ENCODE measurements around the gene GRIK2.

GRIK2 gene

DNA sequence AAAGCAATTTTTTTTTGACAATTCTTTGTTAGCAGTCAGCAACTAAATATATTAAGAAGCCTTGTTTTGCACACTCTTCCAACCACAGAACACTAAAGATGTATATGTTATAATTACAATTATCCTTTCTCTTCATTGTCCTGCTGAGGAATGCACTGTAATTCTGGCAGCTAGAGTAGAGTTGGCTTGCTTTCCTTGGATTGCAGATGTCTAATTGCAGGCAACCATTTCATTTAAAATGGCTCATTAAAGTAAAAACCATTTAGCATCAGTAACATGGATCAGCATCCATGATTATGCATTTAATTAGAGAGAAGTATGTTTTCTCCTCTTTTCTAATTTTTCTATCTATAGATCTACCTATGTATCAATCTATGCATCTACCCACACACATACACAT, 335.4 kb downstream of the GRIK2 start:
- no peak for DNase-seq

DNA sequence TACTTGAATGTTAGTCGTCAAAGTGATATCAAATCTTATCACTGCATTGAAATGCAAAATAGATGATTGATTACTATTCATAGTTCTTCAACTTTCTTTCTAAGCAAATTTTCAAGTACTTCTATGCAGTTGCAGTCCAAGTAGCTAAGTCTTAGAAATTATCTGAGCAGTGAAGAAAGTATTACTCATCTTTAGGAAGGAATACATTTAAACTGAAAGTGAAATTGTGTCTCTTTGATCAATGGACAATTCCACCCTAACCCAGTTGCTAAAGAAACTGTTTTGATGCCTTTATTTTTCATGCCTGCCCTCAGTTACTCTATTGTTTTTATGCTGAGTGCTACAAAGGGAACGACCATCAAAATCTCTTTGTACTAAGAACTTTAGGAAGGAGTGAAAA, 337.4 kb downstream of the GRIK2 start:
- no peak for DNase-seq

DNA sequence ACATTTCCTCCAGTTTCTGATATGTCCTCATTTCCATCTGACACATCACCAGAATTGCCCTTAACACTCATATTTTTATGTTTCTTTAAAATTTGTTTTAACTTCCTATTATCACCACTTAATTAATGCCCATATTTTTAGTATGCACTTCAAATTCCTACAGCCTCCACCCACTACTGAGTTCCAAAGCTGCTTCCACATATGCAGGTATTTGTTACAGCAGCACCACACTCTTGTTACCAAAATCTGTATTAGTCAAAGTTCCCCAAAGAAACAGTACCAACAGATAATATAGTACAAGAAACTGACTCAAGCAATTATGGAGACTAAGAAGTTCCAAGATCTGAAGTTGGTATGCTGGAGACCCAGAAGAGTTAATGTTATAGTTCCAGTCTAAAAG, 340.4 kb downstream of the GRIK2 start:
- no peak for DNase-seq

DNA sequence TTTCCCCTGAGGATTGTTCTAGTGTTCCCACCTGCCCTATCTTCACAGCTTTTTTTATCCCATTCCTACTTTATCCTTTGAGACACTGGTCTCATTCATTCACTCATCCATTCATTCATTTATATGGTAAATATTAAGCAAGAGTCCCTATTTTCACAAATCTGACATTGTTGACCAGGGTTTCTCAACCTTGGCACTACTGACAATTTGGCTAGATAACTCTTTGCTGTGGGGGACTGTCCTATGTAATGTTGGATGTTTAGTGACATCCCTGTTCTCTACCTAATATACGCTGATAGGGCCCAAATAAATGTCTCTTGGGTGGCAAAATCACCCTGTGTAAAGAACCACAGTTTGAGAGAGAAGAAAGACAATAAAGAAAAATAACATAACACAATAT, 345.0 kb downstream of the GRIK2 start:
- no peak for DNase-seq

DNA sequence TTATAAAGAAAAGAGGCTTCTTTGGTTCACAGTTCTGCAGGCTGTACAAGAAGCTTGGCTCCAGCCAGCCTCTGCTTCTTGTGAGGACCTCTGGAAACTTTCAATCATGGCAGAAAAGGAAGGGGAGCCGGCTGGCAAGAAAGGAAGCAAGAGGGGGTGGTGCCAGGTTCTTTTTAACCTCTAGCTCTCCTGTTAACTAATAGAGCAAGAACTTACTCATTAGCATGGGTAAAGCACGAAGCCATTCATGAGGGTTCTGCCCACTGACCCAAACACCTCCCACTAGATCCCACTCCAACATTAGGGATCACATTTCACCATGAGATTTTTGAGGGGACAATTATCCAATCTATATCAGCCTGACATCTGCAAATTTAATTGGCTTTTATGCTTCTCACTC, 347.1 kb downstream of the GRIK2 start:
- no peak for DNase-seq

DNA sequence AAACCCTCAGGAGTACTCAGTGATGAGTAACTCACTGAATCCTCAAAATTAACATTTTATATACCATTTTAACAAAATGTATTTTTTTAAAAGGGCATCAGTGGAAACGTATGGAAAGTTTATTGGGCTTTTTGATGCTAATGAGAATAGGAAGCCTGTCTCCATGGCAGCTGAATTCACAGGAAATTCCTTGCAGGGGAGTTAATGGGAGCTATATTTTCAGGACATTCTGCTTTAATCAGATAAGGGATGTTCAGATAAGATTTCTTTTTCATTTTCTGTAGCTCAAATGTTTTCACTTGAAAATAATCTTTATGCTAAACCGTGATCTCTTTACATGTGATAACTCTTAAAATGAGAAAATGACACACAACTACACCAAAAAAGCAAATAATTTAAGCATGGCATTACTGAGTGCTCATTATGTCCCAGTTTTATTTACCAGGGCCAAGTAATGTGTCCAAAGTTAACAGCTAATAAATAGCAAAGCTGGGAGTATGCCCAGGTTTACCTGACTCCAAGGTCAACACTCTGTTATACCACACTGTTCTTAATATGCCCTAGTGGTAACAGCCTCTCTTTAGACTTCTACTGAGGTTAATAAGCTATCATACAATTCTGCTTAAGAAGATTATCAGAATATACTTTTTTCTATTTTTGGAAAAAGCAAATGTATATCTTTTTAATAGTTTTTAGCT, 348.1 kb downstream of the GRIK2 start:
- no peak for DNase-seq

DNA sequence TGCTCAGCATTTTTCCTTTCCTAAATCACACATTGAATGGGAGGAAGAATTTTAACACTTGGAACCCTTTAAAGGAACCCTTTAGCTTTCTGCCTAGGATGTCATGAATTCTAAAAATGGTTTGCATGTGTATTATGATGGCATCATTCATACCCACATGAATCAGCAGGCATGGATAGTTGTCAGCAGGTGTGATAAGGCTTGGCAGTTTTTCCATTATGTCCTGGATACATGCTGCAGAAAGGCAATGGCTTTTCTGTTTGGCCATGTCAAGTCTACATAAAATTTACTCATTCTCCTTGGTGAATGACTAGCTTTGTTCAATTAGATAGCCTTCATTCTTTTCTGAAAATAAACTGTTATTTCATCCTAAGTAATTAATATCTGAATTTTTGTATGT, 353.7 kb downstream of the GRIK2 start:
- DNase-seq: no peak

DNA sequence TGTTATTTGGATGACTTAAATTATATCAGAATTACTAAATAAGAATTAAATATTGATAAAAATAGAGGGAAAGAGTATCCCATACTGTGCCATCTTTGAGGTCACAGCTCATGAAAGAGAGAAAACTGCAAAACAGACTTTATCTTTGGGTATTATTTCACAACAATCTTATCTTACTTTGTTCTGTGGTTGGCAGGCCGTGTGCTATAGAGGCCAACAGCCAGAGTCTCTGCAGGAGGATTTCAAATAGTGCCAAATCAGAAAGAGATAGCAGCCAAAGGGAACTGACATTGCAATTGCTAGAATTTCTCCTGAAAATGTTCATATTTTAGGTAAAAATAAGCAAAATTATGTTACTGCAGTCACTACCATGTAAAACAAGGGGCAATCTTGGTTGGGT, 354.2 kb downstream of the GRIK2 start:
- DNase-seq: no peak

DNA sequence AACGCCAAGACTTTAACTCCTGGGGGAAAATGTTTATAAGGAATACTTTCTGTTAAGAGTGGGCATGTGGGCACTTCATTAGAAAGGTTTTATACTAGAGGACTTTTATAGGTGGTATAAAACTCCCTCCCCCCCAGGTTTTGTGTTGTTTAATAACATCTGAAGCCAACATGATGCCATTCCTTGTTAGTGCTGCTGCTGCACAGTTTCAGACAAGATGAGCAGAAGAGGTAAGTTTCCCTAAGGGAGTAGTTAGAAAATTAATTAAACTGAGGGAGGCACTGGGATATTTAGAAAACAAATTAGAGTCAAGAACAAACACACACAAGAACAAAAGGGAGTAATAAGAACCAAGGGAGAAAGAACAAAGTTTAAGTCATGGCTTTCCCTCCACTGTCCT, 362.4 kb downstream of the GRIK2 start:
- no peak for DNase-seq

DNA sequence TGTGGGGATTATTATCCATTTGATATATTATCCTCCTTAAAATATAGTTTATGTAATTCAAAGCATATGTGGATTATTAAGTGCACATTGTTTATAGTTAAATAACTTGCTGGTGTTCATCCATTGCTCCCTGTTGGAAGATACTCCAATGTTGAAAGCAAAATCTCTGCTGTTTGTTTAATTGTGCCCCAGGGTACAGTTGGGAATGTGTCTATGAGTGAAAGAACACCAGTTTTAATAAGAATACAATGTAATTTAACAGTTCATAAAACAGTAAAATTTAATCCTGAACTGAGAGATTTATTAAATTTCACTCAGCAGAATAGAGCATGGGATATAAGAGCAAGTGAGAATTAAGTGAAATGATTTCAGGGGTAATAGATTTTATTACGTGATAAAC, 364.9 kb downstream of the GRIK2 start:
- no peak for DNase-seq

DNA sequence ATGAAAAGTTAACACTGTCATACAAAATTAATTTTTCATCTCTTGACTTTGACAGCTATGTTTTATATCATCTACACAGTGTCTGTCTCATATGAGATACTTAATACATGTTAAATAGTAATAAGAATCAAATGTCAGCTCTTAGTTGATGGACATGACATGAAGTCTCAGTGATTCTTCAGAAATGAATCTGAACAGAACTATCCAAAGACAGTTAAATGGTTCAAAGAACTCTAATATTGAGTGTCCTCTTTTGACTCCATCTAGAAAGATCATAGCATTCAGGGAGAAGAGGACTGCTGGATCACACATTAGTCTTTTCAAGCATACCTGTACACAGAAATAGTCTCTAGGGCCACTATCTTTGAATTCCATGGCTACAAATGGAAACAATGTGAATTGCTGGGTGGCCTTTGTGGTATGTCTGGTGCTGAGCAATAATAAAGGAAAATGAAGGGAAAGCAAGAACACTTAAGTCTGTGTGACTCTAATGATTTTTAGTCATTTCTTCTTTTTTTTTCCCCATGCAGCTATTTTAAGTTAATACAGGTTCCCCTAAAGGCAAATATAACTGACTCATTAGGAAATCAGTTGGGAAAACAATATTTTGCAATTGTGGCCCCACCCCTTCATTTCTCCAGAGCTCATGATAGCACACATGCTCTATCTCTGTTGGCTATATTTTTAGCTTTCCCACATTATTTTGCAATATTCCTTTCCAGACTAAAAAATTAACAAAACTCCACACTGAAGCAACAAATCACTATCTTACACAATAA, 367.5 kb downstream of the GRIK2 start:
- DNase-seq: no peak

DNA sequence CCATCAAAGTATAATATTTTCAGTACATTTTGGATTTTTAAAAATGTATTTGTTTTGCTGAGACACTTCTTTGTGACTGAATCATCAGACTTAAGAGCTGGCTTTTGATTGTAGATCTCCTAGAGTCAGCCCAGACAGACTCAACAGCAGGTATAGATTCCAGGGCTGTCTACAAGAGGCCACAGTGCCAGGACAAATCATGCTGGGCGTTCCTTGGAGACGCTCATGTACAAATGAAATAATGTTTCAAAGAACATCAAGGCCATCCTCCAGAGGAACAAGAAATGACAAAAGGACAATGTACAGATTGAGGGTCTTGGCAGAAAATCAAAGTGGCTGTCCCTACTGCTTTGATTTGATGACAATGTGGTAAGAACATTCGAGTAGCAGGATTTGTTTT, 369.3 kb downstream of the GRIK2 start:
- DNase-seq: no peak

DNA sequence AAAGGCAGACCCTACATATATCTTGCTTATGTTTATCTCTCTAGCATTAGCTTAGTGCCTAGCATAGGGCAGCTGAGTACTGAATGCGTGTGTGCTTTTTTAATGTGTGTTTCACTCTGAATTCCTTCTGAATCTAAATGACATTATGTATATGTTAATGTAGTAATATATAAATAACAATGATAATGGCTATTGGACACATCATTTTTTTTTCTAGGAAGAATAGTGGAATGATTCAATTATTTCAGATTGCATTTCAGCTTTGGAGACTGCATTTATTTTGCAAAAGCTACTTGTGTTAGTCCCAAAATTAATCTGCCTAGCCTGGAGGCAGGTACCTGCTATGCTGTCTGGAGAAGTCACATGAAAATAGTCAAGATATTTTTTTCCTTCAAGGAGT, 371.8 kb downstream of the GRIK2 start:
- no peak for DNase-seq

DNA sequence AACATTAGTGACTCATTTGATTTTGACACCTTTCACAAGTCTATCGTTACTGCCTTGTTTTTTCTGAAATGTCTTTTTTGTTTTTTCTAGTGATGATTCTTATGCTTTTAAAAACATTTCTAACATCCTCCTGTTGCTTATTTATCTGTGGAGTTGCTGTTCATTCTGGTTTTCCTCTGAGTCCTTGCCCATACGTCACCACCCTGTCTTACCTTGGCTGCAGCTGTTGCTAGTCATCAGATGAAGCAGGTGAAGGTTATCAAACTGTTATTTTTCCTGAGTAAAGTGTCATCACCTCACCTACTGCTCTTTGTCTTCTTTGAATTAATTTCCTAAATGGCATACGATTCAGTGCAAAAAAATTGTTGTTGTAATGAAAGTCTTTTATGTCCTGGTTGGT, 376.6 kb downstream of the GRIK2 start:
- DNase-seq: no peak

DNA sequence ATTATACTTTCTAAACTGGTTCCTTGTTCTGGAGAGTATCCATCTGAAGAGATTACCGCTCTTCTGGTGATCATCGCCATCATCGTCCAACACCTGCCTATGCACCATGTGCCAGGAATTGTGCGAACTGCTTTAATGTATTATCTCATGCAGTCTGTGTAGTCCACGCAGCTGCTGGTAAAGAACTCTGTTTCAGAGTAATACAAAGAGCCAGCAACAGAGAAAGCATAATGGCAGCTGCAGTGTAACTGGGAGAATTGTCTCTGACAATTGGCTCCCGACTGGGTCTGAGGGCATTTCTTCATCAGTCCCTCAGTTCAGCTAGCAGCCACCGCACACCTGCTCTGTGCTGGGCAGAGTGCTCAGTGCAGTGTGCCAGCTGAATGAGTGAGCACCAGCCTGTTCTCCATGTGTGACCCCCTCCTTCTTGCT, 383.4 kb downstream of the GRIK2 start:
- DNase-seq: no peak

DNA sequence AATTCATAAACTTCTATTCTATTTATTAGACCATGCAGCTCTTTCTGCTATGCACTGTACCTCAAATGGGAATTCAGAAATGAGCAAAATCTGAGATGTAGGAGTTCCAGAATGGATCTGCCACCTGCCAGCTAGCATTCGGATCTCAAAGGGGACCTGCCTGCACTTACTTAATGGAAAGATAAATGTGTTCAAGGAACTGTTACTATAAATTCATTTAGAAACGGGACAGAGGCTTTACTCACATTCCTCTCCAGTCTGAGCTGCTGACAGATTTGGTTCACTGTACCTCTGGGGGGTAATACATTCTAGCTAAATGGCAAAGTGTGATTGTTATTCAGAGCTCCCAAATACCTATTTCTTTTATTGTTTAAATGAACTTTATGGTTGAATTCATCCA, 384.1 kb downstream of the GRIK2 start:
- DNase-seq: no peak

DNA sequence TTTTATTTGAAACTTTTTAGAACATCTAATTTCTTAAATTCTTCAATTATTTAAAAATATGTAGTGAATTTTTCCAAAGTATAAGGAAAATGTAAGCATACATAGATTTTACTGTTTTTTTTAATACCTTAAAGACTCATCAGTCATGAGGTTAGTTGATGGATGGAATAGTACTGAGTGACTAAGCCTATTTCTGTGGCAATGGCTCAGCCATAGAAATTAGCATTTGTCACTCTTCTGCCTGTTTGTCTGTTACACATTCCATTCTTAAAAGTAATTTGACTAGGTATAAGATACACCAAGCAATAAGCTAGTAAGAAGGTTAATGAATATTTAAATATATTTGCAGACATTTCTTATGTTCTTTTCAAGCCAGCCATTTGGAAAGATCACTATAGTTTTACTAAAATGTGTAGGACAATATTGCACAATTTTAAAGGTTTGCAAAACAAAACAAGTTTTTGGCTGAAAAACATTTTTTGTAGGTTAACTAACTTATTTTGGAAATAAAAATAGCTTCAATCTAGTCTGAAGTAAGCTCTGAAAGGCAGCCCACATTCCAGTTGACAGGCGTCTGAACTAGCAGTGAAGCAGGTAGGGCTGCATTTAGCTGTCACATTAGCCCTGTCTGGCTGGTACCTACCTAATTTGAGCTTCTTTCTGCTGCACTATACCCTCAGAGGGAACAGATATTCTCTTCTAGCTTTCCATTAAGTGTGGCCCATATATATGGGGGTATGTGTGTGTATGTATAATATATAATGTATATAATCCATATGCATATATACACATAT, 385.7 kb downstream of the GRIK2 start:
- no peak for DNase-seq

DNA sequence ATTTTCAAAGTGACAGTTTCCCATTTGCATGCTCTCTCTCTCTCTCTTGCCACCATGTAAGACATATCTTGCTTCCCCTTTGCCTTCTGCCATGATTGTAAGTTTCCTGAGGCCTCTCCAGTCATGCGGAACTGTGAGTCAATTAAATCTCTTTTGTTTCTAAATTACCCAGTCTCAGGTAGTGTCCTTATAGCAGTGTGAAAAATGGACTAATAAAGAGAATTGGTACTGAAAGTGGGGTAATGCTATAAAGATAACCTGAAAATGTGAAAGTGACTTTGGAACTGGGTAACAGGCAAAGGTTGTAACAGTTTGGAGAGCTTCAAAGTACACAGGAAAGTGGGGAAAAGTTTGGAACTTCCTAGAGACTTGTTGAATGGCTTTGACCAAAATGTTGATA, 389.8 kb downstream of the GRIK2 start:
- DNase-seq: no peak

DNA sequence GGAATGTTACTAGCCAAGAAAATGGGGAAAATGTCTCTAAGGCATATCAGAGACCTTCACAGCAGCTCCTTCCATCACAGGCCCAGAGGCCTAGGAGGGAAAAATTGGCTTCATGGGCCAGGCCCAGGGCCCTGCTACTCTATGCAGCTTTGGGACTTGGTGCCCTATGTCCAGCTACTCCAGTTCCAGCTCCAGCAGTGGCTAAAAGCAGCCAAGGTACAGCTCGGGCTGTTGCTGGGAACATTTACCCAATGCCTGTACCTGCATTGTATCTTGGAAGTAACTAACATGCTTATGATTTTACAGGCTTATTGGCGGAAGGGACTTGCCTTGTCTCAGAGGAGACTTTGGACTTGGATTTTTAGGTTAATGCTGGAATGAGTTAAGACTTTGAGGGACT, 390.6 kb downstream of the GRIK2 start:
- no peak for DNase-seq

DNA sequence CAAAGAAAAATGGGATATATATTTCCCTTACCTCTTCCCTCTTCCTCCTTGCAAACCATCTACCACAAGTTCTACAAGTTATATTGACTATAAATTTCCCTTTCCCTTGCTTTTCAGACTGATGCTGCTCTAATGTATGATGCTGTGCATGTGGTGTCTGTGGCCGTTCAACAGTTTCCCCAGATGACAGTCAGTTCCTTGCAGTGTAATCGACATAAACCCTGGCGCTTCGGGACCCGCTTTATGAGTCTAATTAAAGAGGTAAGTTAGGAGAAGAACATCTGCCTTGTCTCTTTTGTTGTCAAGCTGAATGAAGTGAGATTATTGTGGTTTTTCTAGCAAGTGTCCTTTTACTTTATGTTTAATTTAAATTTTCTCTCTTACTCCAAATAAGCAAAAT, 406.0 kb downstream of the GRIK2 start:
- DNase-seq: no peak

DNA sequence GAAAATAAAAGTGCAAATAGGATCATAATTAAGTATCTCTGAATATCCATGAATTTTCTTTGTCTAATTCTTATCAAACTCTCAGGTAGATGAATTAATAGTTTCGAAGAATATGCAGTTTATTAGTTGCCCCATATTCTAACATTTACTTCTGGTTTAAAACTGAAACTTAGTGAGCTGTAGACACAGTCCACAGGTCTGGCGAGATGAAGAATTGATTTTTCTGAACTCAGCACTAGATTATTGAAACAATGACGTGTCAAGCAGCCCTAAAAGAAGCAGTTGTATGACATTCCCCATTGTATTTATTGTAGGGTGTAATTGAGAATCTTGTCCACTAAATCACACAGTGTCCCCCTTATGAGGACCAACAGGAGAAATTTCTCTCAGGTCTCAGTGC, 407.1 kb downstream of the GRIK2 start:
- no peak for DNase-seq

DNA sequence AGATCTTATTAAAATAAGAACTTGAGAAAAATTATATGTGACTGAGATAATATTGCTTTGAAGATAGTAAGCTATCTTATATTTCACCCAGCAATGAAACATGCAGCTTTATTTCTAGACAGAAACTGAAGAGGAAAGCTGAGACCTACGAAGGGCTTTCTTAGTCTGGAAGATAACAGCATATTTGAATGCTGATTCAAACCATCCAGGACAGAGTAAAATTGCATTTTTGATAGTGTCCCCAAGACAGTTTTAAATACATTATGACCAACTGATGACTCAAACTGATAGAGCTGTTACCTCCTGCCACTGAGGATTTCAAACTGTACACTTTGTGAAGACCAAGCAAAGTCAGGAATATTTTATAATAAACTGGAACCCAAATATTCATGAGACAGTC, 409.6 kb downstream of the GRIK2 start:
- DNase-seq: no peak

DNA sequence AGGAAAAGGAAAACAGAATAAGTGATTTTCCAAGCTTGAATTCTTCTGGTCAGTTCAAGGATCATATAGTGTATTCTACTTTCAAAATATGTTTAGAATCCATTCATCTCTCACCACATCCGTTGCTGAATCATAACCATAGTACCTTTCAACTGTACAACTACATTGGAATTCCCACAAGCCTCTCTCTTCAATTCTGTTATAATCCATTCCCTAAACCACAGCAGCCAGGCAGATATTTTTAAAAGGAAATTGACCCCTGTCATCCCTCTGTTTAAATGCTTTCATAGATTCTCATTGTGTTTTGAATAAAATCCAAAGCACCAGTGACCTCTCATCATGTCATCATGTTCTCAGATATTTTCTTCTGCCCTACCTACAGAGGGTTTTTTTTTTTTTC, 412.7 kb downstream of the GRIK2 start:
- no peak for DNase-seq

DNA sequence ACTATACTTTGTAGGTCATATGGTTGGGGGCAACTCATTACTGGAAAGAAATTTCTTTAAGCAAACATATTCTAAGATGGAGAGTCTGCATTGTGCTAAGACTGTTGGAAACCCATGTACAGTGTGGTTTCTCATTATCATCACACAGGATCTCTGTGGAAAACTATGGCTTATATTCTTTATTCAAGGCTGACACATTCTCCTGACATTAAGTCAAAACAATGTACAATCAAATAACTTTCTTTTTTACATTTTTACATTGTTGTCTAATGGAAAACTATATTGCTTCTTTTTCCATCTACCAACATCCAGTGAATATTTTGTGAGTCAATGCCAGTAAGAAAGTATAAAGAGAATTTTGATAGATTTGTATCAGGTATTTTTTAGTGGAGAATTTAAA, 417.6 kb downstream of the GRIK2 start:
- DNase-seq: no peak
